GM19463 (cell line): ENCODE measurements around the gene TTC39C.

Experiments used
- ATAC-seq: cut with Tn5 transposase; IDR thresholded peaks from one replicate; pipeline ENCODE4 v1.9.1; 2021; ENCODE audit warnings: mild to moderate bottlenecking, moderate library complexity; ENCODE audit not compliant: unreplicated experiment

The TTC39C gene

DNA sequence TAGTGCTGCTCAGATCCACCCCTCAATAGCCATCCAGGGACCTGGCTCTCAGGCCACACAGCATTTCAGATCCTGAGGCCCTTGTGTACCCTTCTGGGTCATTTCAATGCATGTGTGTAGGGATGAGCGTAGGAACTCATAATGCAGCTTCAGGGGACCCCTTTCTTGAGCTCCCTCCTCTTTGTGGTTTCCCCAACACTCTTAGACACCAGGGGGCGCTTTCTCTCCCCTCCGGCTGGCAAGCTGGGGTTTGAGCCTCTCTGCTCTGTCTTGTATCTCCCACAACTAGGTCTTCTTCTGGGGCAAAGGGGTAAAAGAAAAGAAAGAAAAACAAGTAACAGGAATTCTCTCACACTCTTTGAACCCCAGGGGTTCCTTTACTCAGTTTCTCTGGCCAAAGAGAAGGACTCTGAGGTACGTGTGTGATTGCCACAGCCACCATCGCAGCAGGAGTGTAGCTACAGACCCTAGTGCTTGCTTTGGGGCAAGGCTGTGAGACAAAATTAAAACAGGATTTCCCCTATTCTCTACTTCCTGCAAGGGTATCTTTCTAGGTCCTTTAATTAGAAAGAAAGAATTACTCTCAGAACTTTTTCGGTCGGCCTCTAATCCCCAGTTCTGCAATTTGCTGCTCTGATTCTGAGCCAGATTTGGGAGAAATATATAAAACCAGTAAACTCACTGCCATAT lies 162.3 kb downstream of the TTC39C start:
- peak; percentile 83 for ATAC-seq

- no peak for ATAC-seq
These were observed 163.1 kb downstream of the TTC39C start for GRCh38 chr18:24177499-24178133.

DNA sequence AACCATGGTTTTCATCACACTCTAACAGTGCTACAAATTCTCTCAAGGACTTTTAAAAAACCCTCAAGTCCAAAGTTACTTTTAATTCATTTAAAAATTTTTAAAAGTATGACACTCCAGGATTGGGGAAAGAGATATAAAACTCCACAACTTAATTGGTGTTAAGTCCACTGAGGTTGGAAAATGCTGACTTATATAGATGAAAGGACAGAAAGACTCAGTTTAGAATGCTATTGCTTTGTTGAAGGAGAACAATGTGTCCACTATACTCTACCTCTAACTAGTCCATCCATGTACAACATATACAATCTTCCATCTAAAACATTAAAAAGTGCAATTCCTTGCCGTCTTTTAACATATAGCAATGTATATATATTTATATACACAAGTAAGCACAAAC lies 165.5 kb downstream of the TTC39C start:
- no peak for ATAC-seq

GRCh38 chr18:24181806-24182205 lies 167.3 kb downstream of the TTC39C start:
- ATAC-seq, result no peak
